Stimulated activated CD8-positive, alpha-beta memory T cell treated with anti-CD3 and anti-CD28 coated beads, Interleukin-12 subunit alpha, Interleukin-12 subunit beta, amount 100 ng/mL, for 24 hours (primary cell): ENCODE results near the gene PAIP2B.
"Not testable (repeated sequence)": the region's sequence is repeated elsewhere in the genome, so short reads cannot be mapped to it uniquely, and the experiment has no call there.

ENCODE experiments used
- DNase-seq: peaks from one replicate; pipeline ENCODE4 v3.0.0-alpha.2; 2020; ENCODE audit errors: extremely low read depth

The PAIP2B gene

DNA sequence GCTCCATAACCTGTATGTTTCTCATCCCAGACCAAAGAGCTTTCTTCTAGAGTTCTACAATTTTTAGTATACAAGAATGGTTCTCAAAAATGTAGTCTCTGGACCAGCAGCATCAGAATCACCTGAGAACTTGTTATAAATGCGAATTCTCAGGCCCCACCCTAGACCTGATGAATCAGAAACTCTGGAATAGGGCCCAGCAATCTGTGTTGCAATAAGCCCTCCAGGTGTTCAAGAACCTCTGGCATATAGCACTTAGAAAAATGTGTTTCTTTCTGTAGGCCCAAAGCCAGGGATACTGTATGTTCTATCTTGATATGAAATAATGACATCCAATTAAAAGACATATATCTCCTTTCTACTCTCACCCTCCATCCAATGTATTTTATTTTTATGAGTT, 10.4 kb downstream of the PAIP2B start:
- DNase-seq = no peak

- no peak for DNase-seq
Observed at GRCh38 chr2:71215447-71215846, 11.5 kb downstream of the PAIP2B start.

DNA sequence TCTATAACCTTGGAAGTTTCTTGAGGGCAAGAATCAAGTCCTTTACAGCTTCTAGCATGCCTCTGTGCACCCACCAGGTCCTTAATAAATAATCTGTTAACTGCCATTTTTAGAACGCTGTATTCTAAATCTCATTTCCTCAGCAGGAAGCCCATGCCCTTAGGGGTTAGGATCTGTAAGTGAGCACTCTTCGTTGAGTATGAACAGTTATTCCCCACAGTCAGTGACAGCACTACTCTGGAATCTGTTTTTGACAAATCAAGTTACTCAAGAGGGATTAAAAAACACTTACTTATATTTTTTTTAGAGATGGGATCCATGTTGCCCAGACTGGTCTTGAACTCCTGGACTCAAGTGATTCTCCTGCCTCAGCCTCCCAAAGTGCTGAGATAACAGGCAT, 14.6 kb downstream of the PAIP2B start:
- no peak for DNase-seq

GRCh38 chr2:71210292-71210691, 16.6 kb downstream of the PAIP2B start:
- DNase-seq = no peak

DNA sequence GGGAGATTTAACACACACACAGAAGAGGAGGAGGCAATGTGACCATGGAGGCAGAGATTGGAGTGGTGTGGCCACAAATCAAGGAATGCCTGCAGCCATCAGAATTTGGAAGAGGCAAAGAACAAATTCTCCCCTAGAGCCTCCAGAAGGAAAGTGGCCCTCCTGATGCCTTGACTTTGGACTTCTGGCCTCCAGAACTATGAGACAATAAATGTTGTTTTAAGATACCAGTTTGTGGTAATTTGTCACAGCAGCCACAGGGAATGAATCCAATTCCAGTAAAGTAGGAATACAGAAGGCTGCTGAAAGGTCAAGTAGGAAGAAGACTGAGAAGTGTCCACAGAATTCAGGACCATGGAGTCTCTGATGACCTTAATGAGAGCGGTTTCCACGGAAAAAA, 18.1 kb downstream of the PAIP2B start:
- no peak for DNase-seq

DNA sequence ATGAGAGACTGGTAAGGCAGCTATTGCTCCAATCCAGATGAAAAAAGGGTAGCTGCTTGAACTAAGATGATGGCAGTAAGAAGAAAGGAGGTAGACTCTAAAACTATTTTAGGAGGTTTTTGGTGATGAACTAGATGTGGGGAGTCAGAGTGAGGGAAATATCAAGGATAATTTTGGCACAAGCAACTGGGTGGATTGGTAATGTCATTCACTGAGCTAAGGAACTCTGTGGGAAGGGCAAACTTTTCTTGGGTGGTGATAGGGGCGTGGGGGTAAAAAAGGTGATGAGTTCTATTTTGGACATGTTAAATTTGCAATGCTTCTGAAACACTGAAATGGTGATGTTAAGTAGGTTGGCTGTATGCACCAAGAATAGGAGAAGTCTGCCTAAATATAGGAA, 19.3 kb downstream of the PAIP2B start:
- DNase-seq = no peak

GRCh38 chr2:71206271-71206670, 20.6 kb downstream of the PAIP2B start:
- no peak for DNase-seq

- DNase-seq = no peak
Observed at GRCh38 chr2:71191570-71191943, 35.3 kb downstream of the PAIP2B start.

DNA sequence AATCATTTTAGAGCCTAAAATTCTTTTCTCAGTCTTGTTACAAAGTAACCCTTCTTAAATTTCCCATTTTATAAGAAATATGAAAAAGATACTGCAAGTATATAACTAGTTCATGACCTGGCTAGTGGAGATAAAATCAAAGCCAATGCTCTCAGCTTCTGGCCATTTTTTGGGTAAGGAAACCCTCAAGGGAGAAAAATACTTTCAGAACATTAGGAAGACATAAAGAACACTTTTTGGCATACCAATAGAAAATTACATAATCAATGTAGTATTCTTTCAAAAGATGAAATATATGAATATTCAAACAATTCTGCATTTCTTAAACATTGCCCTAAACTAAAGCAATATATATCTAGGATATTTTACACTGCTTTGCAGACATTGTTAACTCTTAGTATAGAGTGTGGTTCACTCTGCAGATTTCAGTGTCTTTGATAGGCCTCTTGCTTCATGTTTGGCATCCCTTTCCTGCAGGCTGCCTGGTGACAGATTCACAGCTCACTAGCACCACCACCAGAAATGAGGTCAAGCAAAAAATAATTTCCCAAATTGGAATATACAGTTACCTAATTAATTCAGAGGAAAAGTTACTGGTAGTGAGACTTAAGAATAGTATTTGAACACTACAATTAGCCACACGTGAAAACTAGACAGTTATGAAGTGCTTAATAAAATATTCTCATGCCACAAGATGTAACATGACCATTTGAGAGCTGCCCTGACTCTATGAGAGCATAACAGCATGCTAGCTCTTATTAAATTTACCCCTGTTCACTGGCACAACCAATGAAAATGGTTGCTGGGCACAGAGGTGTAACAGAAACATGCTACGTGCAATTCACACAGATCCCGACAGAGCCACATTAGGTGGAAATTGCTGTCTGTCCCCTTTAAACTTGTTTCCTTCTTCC, 36.0 kb downstream of the PAIP2B start:
- no peak for DNase-seq

DNA sequence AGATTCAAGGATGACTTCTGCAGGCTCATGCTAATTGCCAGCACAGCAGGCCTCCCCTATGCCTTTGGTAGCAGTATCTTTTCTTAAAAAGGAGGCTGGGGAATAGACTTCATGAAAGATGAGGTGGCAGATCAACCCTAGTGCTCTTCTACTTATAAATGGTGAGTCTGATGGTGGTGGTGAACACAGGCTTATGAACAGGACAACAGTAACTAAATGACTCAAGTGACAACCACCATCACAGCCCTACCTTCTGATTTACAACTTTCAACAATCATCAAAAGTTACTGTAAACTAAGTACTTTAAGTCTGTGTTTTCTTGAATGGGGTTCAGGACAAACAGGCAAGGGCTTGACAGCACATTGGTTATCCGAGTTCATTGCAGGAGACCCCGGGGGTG, 39.3 kb downstream of the PAIP2B start:
- no peak for DNase-seq

DNA sequence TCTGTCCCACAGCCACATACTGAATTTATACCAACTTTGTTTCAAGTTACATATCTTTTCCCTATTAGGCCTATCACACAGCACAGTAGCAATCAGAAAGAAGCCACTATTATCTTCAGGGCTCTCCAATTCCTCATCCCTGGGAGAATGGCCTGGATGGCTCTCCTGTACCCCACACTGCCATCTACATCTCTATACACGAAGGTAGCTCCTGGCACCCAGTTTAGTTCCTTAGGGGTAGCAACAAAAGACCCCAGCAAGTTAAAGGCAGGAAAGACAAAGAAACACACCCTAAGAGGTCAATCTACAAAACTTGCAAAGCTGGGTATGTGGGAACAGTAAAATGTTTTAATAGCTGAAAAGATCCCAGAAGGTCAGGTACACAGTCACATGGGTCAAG, 39.9 kb downstream of the PAIP2B start:
- DNase-seq = no peak

DNA sequence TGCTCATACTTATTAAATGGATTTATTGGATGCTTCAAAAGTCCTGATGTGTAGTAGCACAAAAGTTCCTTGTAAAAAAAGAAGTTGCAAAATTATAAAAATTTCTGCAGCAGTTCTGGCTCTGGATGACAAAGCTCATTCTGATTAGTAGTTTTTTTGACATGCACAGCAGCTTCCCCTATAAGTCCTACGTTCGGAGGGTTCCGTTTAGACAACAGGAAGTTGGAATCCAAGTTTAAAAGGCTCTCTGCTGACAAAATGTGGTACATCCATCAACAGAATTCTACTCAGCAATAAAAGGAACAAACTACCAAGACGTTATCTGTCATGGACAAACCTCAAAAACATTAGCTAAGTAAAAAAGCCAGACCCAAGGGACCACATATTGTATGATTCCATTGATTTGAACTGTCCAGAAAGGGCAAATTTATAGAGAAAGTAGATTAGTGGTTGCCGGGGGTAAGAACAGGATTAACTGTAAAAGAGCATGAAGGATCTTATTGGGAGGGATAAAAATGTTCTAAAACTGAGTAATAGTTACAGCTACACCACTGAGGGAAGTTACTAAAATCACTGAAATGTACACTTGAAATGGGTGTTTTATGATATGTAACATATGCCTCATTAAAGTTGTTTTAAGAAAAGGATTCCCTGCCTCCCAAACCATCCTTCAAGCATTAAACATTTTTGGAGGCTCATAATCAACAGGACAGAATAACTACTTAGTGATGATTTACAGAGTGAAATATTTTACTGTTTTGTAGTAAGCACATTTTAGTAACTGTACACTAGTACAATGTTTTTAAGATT, 43.4 kb downstream of the PAIP2B start:
- DNase-seq = not testable (repeated sequence)

DNA sequence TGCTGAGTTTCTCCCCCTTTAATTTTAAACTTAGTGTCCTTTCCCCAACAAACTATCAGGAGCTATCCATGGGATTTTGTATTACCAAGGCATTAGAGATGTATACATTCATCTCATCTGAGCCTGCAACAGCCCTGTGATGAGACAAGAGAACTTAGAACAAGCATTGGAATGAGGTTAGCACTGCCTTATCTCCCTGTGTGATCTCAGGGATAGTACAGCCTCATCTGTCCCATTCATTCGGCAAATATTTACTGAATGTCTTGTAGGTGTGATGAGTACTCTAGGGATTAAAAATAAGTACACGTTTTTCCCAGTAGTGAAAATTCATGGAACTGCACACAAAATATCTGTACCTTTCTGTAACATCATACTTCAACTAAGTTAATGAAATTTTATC, 45.6 kb downstream of the PAIP2B start:
- DNase-seq = no peak

- DNase-seq = not testable (repeated sequence)
Observed at GRCh38 chr2:71178836-71179235, 48.1 kb downstream of the PAIP2B start.

DNA sequence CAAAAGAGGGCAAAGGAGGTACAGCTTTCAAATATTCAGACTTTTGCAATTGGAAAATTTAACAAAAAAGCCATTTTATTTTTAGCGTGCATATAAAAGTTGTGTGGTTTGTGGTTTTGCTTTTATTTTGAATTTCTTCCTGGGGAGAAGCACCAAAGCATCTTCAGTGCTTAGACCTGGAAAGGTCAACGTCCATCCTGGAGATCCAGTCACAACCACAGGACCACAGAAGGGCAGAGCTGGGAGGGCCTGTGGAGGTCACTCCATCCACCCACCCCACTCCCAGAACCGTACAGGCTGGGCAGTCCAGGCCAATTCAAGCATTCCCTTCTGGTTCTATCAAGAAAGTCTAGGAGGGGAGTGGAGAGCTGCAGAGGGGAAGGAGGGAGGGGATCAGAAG, 52.7 kb downstream of the PAIP2B start:
- no peak for DNase-seq

- no peak for DNase-seq
Observed at GRCh38 chr2:71173096-71173495, 53.8 kb downstream of the PAIP2B start.

DNA sequence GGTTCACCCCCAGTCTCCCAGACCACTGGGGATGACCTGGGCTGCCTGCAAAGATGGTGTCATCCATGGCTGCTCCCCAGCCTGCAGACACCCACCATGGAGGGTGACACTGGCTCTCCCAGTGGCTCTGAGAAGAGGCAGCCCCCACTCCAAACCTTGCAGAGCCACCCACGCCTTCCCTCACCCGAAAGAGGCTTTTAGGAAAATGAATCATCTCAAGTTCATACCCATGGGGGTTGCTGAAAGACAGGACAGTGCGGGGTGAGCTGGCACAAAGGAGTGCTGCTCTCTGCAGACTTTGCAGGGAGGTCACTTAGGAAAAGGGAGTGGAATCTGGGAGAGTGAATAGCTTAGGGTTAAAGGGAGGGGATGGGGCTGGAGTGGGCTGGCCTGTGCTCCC, 60.1 kb downstream of the PAIP2B start:
- no peak for DNase-seq

DNA sequence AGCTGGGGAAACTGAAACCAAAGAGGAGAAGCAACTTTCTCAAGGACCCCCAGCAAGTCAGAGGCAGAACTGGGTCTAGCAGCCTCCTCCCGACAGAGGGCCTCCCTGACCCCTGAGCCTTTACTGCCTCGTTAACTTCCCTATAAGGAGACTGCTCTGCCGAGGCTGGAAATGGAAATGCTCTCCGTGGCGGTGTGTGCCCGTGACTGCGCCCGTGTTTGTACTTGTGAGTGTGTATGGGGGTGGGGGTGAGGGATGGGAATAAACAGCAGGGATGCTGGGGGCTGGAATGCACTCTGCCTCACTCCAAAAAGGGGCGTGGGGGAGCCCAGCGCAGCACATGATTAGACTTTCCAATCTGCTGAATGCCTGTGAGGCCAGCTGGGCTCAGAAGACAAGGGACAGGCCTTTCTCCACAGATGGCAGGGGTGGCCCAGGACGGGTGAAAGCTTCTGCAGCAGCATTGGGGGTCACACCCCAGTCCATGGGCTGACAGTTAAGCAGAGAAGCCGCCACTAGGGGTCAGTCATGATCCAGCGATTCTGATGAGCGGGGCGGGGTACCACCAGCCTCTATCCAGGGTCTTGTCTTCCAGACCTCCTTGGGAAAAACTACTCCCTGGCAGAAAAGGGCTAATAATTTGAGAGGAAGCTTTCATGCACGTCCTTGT, 69.6 kb downstream of the PAIP2B start:
- peak; percentile 28 for DNase-seq

GRCh38 chr2:71156573-71156972, 70.3 kb downstream of the PAIP2B start:
- DNase-seq = no peak

DNA sequence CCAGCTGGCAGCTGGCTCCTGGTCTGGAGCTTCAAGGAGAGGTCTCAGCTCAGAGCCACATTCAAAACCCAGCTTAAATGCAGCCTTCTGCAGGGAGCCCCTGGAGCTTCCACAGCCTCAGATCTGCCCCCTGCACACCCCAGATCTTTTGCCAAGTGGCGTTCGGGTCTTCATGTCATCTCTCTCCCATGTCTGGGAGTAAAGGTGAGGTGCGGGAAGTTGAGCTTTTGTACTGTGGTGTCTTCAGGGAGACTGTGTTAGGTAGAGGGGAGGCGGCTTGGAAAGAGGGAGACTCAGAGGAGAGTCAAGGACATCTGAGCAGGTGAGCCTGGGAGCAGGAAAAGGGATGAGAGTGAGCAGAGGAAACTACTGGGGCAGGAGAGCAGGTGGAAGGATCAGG, 71.1 kb downstream of the PAIP2B start:
- no peak for DNase-seq

- DNase-seq = no peak
Observed at GRCh38 chr2:71154798-71155197, 72.1 kb downstream of the PAIP2B start.

GRCh38 chr2:71154279-71154678, 72.6 kb downstream of the PAIP2B start:
- no peak for DNase-seq
